GM12872 (cell line): Measurements from ENCODE around the gene EDEM3.

ENCODE experiments used
- TF ChIP-seq, protein P1 (sequence below): IDR thresholded peaks from 3 replicates; pipeline ENCODE4 v1.5.1; 2011; ENCODE audit warnings: low read depth, mild to moderate bottlenecking, low read length, moderate library complexity; ENCODE audit not compliant: insufficient read depth

Gene EDEM3

DNA sequence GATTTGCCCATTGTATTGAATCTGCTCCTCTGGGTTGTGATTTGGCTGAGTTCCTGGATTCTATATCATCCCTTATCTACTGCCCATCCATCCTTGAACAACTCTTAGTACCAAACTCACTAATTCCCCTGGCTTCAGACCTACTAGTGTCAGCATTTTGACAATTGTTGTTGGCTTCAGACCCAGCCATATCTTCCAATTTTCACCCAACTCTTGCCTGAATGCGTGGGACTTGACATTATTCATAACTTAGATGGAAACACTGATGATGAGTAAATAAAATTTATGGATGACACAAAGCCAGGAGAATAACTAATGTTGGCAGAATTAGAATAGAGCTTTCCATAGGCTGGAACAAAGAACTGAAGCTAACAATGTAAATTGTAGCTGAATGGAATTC, 27.3 kb upstream of the EDEM3 start:
- TF ChIP-seq, protein P1, sequence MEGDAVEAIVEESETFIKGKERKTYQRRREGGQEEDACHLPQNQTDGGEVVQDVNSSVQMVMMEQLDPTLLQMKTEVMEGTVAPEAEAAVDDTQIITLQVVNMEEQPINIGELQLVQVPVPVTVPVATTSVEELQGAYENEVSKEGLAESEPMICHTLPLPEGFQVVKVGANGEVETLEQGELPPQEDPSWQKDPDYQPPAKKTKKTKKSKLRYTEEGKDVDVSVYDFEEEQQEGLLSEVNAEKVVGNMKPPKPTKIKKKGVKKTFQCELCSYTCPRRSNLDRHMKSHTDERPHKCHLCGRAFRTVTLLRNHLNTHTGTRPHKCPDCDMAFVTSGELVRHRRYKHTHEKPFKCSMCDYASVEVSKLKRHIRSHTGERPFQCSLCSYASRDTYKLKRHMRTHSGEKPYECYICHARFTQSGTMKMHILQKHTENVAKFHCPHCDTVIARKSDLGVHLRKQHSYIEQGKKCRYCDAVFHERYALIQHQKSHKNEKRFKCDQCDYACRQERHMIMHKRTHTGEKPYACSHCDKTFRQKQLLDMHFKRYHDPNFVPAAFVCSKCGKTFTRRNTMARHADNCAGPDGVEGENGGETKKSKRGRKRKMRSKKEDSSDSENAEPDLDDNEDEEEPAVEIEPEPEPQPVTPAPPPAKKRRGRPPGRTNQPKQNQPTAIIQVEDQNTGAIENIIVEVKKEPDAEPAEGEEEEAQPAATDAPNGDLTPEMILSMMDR: no peak

DNA sequence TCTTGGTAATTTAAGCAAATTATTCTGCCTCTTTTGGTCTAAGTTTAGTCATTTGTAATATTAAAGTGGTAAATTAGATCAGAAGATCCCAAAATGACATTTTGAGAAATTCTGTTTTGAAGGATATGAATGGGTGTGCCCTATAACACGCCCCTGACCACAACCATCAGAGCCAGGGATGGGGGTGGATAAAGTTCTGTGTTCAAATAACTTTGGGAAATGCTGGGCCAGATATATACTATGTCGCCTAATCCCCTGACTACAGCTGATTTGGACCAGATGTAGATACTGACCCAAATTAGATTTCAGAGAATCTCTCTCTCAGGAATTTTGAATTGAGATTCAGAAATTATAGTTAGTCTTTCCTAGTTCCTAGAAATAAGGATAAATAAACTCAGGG, 21.2 kb upstream of the EDEM3 start:
- TF ChIP-seq, protein P1: no peak

DNA sequence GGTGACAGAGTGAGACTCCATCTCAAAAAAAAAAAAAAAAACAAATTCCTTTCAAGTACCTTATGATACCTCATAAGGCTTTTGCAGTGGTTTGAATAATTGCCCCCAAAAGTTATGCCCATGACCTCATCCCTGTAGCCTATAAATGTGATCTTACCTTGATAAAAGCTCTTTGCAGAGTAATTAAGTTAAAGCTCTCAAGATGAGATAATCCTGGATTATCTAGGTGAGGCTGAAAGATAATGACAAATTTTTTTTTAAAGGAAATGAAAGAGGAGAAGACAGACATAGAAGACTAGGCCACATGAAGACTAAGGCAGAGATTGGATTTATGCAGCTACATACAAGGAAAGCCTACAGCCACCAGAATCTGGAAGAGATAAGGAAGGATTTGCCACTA, 20.7 kb upstream of the EDEM3 start:
- TF ChIP-seq, protein P1: no peak

DNA sequence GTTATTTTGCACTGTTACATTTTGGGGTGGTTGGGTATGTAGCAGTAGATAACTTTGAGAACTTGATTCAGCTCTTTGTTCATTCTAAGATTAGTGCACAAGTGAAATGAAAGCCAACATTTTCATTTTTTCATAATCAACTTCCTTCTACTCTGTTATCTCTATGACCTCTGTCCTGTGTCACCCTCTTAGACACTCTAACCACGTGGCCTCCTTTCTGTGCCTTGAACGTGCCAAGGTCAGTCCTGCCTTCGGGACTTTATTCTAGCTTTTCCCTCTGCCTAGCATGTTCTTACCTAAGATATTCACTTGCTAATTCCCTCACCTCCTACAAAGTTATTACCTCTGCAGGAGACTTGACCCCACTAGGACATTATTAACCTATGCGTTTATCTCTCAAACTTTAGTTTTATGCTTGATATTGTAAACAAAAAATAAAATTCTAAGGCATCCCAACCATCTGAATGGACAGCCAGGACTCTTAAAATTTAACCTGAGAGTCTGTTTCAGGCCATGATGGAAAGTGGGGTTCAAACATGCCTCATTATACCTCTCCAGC, 19.2 kb upstream of the EDEM3 start:
- TF ChIP-seq, protein P1: no peak

DNA sequence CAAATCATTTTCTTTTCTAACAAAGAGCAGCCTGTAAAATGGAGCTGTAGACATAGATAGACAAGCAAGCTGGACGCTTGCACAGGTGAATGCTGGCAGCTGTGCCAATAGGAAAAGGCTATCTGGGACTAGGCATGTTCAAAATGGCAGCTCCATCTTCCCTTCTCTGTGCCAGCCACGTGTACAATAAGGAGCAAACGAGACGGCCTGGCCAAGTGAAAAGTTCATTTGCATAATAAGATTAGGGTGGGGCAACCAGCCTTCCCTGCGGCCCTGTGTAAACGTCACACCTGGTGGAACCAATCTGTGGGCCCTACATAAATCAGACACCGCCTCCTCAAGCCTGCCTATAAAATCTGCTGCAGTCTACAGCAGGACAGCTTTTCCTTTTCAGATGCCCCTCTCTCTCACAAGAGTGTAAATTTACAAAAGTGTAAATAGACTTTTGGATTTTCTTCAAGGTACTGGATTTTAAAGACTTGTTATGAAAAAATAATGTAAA, 16.6 kb upstream of the EDEM3 start:
- TF ChIP-seq, protein P1: no peak

DNA sequence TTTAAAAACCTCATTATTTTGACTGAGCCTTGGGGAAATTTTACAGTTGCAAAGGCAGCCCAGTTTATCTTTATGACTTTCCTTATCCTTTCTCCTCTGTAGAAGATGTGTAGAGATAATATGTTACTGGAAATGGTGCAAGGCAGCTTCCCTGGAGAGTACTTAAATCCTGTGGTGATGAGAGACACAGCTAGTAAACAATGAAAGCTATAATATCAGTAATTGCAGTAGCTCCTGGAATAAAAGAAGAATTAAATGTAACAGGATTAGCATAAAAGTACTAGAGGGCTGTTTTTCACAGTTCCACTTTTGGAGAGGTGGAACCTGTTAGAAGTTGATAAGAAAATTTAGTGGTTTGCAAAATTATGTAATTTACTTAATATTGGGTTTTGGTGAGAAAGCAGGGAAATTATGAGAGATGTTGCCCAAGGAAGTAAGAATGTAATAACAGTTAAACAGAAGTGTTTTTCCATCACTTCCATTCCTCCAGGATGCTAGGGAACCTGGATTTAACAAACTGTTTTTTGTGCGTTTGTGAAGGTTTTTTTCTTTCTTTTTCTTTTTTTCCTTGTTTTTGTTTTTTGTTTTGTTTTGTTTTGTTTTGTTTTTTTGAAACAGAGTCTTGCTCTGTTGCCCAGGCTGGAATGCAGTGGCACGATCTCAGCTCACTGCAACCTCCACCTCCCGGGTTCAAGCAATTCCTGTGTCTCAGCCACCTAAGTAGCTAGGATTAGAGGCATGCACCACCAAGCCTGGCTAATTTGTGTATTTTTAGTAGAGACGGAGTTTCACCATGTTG, 15.7 kb upstream of the EDEM3 start:
- TF ChIP-seq, protein P1: no peak

DNA sequence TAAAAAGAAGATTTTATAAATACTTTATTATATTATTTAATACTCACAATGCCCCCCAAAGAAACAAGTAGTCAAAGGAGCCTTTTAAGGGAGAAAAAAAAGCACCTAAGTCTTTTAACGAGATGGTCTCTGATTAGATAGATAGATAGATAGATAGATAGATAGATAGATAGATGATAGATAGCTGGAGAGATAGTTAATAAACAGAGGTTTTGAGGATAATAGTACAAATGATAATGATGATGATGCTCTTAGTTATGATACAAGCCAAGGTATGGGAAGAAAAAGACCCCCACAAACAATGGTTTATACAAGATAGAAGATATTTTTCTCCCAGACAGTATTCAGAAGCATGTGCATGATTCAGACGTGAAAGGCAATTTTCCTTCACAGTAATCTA, 14.6 kb upstream of the EDEM3 start:
- TF ChIP-seq, protein P1: no peak
